Measurements from ENCODE around the gene VGLL4.
A peak's percentile ranks its signal among the peaks of the same experiment; 100 is the strongest.
"Not testable (repeated sequence)": the region's sequence is repeated elsewhere in the genome, so short reads cannot be mapped to it uniquely, and the experiment has no call there.

VGLL4 gene

DNA sequence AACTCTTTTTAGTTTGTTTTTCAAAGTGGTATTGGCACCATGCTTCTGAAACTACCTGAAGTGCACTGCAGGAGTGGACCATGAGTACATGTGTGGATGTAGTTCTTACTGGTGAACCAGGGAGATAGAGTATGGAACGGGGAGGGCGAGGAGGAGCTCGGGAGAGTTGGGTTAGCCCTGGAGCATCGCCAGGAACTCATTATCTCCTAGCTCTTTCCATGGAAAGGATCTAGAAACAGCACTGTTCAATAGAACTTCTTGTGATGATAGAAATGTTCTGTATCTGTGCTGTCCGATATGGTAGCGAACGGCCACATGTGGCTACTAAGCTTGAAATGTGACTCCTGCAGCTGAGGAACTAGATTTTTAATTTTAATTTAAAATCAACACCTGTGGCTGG lies 47.3 kb downstream of the VGLL4 start:
- H3K27ac Mint-ChIP-seq, result peak overlapping the region; percentile 10 to 70 (median 56)
- H3K4me1 Mint-ChIP-seq, result peaks cover 70% of the 10 kb centered on the region
- H3K36me3 Mint-ChIP-seq (ENCODE audit: low read depth), result peaks cover 68% of the 10 kb centered on the region
- TF ChIP-seq, protein P1, sequence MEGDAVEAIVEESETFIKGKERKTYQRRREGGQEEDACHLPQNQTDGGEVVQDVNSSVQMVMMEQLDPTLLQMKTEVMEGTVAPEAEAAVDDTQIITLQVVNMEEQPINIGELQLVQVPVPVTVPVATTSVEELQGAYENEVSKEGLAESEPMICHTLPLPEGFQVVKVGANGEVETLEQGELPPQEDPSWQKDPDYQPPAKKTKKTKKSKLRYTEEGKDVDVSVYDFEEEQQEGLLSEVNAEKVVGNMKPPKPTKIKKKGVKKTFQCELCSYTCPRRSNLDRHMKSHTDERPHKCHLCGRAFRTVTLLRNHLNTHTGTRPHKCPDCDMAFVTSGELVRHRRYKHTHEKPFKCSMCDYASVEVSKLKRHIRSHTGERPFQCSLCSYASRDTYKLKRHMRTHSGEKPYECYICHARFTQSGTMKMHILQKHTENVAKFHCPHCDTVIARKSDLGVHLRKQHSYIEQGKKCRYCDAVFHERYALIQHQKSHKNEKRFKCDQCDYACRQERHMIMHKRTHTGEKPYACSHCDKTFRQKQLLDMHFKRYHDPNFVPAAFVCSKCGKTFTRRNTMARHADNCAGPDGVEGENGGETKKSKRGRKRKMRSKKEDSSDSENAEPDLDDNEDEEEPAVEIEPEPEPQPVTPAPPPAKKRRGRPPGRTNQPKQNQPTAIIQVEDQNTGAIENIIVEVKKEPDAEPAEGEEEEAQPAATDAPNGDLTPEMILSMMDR (IDR thresholded peaks at IDR 0.05; ENCODE audit: unreplicated experiment in 3 of 3), result no peak
- no peak overlapping the region for H3K4me3 Mint-ChIP-seq
- no peaks in the 10 kb centered on the region for H3K27me3 Mint-ChIP-seq (ENCODE audit: low read depth)
- no peaks in the 10 kb centered on the region for H3K9me3 Mint-ChIP-seq

DNA sequence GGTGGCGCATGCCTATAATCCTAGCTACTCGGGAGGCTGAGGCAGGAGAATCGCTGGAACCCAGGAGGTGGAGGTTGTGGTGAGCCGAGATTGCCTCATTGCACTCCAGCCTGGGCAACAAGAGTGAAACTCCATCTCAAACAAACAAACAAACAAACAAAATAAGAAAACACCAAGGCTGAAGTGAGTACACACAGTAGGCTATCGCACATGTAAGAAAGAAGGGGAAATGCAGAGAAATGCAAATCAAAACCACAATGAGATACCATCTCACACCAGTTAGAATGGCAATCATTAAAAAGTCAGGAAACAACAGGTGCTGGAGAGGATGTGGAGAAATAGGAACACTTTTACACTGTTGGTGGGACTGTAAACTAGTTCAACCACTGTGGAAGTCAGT lies 48.7 kb downstream of the VGLL4 start:
- peaks cover 70% of the 10 kb centered on the region for H3K4me1 Mint-ChIP-seq
- H3K27ac Mint-ChIP-seq; H3K9me3 Mint-ChIP-seq; H3K27me3 Mint-ChIP-seq (ENCODE audit: low read depth); H3K4me3 Mint-ChIP-seq: not testable (repeated sequence)
- H3K36me3 Mint-ChIP-seq (ENCODE audit: low read depth), result peaks cover 55% of the 10 kb centered on the region

DNA sequence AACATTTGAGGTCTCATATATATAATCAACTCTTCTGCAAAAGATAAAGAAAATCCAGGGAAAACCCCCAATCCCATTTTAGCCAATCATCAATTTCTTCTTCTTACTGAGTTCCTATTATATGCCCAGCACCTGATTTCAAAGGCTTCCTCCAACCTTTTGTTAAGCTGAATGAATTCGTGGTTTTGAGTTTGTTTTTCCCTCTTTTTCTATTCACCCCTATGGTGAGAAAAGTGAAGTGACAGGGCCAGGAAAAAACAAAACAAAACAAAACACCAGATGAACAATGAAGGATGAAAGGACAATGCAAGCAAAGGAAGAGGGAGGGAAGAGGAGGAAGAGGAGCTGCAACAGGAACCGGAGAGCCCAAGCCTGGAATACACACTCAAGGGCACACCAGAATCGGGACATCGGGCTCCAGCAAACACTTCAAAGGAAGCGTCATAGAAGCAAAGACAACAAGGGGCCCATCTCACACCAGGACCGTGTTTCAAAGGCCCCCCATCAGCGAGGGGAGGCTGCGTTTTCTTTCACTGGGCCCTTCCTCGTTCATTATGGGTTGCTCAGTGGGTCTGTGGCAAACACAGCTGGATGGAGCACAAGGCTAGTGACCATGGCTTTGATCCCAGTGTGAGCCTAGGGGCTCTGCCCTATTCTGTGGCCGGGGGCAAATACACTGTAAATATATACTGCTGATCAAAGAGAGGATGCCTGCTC lies 50.2 kb downstream of the VGLL4 start:
- Mint-ChIP-seq H3K4me3 (peak overlapping the region in 2 of 3 experiments; percentile 2 to 11), H3K4me1 (peaks cover 71% of the 10 kb centered on the region), H3K27me3 (ENCODE audit: low read depth) (no peaks in the 10 kb centered on the region), H3K36me3 (ENCODE audit: low read depth) (peaks cover 51% of the 10 kb centered on the region), H3K27ac (peak overlapping the region; percentile 94 to 98 (median 95)), H3K9me3 (no peaks in the 10 kb centered on the region)
- TF ChIP-seq, protein P1 (IDR thresholded peaks at IDR 0.05; ENCODE audit: unreplicated experiment in 3 of 3), result no peak

DNA sequence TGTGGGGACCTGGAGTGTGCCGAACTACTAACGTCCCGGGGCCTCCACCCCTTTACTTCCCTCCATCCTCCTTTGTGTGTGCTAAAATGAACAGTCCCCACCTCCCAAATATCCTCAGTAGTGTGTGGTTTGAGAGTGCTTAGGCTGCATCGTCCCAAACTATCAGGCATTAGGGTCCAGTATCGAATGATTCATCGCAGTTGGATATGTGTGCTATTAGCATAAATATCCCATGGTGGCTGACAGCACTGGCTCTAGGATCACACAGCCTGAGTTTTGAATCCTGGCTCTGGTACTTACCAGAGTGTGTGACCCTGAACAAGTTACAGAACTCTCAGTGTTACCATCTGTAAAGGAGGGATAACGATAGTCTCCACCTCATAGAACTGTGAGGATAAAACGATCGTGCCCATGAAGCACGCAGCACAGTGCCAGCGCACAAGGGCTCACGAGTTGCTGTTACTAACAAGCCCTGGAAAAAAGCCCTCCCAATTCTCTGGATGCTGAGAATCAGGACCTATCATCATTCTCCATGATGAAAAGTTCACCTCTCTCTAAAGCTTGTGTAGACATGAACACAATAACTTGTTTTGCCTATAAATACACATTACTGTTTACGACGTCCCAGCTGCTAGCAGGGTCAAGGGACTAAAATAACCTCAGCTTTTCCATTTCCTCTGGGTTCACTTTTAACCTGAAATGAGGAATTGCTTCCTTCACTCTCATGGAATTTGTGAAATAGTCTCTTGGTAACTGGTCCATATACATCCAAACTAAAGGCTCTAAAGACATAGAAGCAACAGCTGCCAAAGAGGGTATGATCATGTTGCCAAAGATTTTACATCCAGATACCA lies 51.0 kb downstream of the VGLL4 start:
- Mint-ChIP-seq H3K9me3 (no peaks in the 10 kb centered on the region), H3K4me3 (peak overlapping the region; percentile 48 to 75 (median 56)), H3K27me3 (ENCODE audit: low read depth) (no peaks in the 10 kb centered on the region), H3K36me3 (ENCODE audit: low read depth) (peaks cover 51% of the 10 kb centered on the region), H3K27ac (peak overlapping the region; percentile 94 to 98 (median 95)), H3K4me1 (peaks cover 75% of the 10 kb centered on the region)
- TF ChIP-seq, protein P1 (IDR thresholded peaks at IDR 0.05; ENCODE audit: unreplicated experiment in 3 of 3), result no peak

DNA sequence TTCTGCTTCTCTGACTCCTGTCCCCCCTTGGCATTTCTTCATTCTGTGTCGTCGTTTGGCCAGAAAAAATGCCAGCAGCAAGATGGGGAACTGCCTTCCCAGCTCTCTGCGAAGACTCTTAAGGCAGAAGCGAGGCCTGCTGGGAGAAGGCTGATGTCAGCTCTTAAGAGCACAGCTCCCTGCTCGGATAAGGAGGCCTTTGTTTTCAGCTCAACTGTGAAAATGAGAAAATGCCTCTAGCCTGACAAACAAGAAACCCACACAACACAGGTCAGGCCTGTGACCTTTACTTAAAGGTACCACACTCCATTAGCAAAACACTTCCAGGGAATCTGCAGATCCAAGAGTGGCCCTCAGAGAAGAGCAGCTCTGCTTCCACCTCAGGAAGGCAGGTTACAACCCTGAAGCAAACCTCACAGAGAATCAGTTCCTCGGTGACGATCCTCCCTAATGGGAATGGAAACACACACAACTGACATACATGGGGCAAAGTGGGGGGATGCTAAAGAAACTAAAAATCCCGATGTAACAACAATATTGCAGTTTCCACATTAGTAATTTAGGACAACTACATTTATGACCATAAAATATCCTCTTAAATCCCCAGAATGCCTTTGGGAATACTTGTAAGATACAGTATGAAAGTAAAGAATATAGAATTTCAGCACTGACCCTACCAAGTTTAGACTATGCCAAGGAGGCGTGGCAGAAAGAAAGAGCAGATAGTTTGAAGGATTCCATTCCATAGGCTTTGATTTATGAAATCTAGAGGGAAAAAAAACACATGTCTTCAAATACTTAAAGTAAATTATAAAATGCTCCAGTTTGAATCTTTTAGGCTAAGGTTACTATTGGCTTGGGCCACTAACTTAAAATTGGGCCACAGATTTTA lies 52.1 kb downstream of the VGLL4 start:
- H3K27ac Mint-ChIP-seq, result peak overlapping the region; percentile 94 to 98 (median 95)
- H3K9me3 Mint-ChIP-seq, result no peaks in the 10 kb centered on the region
- peaks cover 48% of the 10 kb centered on the region for H3K36me3 Mint-ChIP-seq (ENCODE audit: low read depth)
- H3K4me1 Mint-ChIP-seq, result peaks cover 78% of the 10 kb centered on the region
- TF ChIP-seq, protein P1 (IDR thresholded peaks at IDR 0.05; ENCODE audit: unreplicated experiment in 3 of 3), result no peak
- no peaks in the 10 kb centered on the region for H3K27me3 Mint-ChIP-seq (ENCODE audit: low read depth)
- peak overlapping the region; percentile 56 to 61 (median 59) for H3K4me3 Mint-ChIP-seq

DNA sequence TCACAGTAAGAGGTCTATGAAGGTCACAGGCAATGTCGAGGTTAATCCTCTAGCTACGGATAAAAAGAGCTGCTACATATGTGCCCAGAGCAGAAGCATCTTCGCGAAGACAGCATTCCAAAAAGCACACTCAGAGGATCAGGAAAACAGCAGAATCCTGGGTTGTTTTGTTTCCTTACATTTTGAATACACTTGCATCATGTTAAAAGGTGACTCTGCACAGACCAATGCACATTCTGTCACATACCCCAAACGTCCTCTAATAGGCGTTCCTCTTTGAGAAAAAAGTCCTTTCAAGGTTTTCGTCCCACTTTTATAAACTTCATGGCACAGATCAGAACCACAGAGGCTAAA lies 52.7 kb downstream of the VGLL4 start:
- Mint-ChIP-seq H3K4me1 (peaks cover 80% of the 10 kb centered on the region), H3K4me3 (peak overlapping the region; percentile 50 to 61 (median 59)), H3K27me3 (ENCODE audit: low read depth) (no peaks in the 10 kb centered on the region), H3K36me3 (ENCODE audit: low read depth) (peaks cover 50% of the 10 kb centered on the region), H3K9me3 (no peaks in the 10 kb centered on the region), H3K27ac (peak overlapping the region; percentile 94 to 98 (median 95))
- TF ChIP-seq, protein P1 (IDR thresholded peaks at IDR 0.05; ENCODE audit: unreplicated experiment in 3 of 3), result no peak

All from nephron (organoid).